Nephron (organoid): ENCODE results near the gene SCMH1.

Experiments
- H3K27ac Mint-ChIP-seq, 3 experiments: 2 replicates each; pipeline ENCODE4 v1.8.0; 2020; ENCODE audit warnings: mixed read lengths in 3 of 3, mild to moderate bottlenecking in 2 of 3, moderate library complexity in 1 of 3
- H3K27me3 Mint-ChIP-seq: 2 replicates; pipeline ENCODE4 v1.8.0; 2021; ENCODE audit warnings: low read depth, mild to moderate bottlenecking, moderate library complexity, mixed read lengths
- H3K36me3 Mint-ChIP-seq: 2 replicates; pipeline ENCODE4 v1.8.0; 2020; ENCODE audit warnings: low read depth, mixed read lengths
- H3K4me1 Mint-ChIP-seq: 2 replicates; pipeline ENCODE4 v1.8.0; 2020; ENCODE audit warnings: mixed read lengths
- H3K4me3 Mint-ChIP-seq, 3 experiments: 2 replicates each; pipeline ENCODE4 v1.8.0; 2020; ENCODE audit warnings: mild to moderate bottlenecking in 3 of 3, mixed read lengths in 3 of 3, moderate library complexity in 2 of 3
- H3K9me3 Mint-ChIP-seq: 2 replicates; pipeline ENCODE4 v1.8.0; 2020; ENCODE audit warnings: mixed read lengths
- CTCF ChIP-seq, 3 experiments: fragments of 200-600 bp; sonication (generic); IDR thresholded peaks; one replicate each; pipeline ENCODE4 v1.5.0; 2021; ENCODE audit warnings: antibody characterized with exemption in 3 of 3; ENCODE audit not compliant: unreplicated experiment in 3 of 3

Gene SCMH1

GRCh38 chr1:40997096-40997495, 245.0 kb downstream of the SCMH1 start:
- Mint-ChIP-seq H3K27ac (no peak overlapping the region), H3K4me1 (peaks cover 4% of the 10 kb centered on the region), H3K4me3 (no peak overlapping the region), H3K36me3 (peaks cover 69% of the 10 kb centered on the region), H3K27me3 (no peaks in the 10 kb centered on the region), H3K9me3 (no peaks in the 10 kb centered on the region)
- no peak for TF ChIP-seq CTCF (IDR thresholded peaks at IDR 0.05; ENCODE audit: unreplicated experiment in 3 of 3)

GRCh38 chr1:40989066-40989465, 253.0 kb downstream of the SCMH1 start:
- no peak for TF ChIP-seq CTCF (IDR thresholded peaks at IDR 0.05; ENCODE audit: unreplicated experiment in 3 of 3)
- Mint-ChIP-seq H3K4me1 (peaks cover 29% of the 10 kb centered on the region), H3K9me3 (no peaks in the 10 kb centered on the region), H3K27ac (peak overlapping the region in 1 of 3 experiments; percentile 15), H3K4me3 (no peak overlapping the region), H3K36me3 (peaks cover 74% of the 10 kb centered on the region), H3K27me3 (no peaks in the 10 kb centered on the region)

DNA sequence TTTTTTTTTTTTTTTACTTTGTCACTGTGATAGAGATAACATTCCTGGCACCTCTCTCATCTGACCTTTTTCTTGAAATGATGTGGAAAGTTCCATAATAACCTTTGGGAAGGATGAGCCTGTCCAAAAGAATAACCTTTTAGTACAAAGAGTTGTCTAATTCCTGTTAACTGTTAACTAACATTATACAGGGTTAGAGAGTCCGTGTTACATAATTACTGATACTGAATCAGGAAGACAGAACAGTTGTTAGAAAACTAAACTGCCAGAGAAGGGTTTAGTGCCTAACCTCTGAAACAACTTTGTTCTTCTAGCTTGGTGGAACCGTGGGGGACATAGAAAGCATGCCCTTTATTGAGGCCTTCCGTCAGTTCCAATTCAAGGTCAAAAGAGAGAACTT, 253.8 kb downstream of the SCMH1 start:
- peaks cover 70% of the 10 kb centered on the region for H3K36me3 Mint-ChIP-seq

DNA sequence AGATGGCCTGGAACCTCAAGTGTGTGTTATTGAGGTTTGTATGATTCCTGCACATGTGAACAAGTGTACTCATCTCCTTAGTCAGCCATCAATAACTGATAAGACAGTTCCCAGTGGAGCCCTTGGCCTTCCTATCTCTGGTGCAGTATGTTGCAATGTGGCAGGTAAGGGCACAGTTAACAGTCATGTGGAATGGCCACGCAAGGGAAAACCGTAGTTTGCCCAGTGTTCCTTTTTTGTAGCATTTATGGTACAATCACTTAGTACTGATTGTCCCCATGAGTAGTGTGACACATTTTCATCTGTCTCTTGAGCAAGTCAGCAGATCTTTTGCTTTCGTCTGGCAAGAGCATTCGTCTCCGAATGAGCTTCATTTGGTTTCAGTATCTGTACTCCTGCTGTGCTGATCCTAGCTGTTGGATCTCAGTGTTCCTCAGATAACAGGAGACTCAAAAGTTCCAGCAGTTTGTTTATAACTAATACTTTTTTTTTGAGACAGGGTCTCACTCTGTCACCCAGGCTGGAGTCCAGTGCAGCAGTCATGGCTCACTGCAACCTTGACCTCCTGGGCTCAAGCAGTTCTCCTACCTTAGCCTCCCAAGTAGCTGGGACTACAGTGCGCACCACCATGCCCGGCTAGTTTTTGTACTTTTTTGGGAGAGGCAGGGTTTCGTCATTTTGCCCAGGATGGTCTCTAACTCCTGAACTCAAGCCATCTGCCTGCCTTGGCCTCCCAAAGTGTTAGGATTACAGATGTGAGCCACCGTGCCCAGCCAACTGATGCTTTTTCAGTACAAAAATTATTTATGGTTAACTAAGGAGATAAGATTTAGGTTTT, 254.4 kb downstream of the SCMH1 start:
- no peaks in the 10 kb centered on the region for H3K9me3 Mint-ChIP-seq
- no peak for TF ChIP-seq CTCF (IDR thresholded peaks at IDR 0.05; ENCODE audit: unreplicated experiment in 3 of 3)
- H3K27me3 Mint-ChIP-seq, result no peaks in the 10 kb centered on the region

More for the DNA sequence above, 253.8 kb downstream of the SCMH1 start:
- peak overlapping the region in 2 of 3 experiments; percentile 11 to 15 for H3K27ac Mint-ChIP-seq
- no peak for TF ChIP-seq CTCF (IDR thresholded peaks at IDR 0.05; ENCODE audit: unreplicated experiment in 3 of 3)
- no peaks in the 10 kb centered on the region for H3K27me3 Mint-ChIP-seq
- H3K4me3 Mint-ChIP-seq, result no peak overlapping the region
- peaks cover 34% of the 10 kb centered on the region for H3K4me1 Mint-ChIP-seq
- no peaks in the 10 kb centered on the region for H3K9me3 Mint-ChIP-seq

GRCh38 chr1:40986956-40987355, 255.2 kb downstream of the SCMH1 start:
- Mint-ChIP-seq H3K4me1 (peaks cover 47% of the 10 kb centered on the region), H3K27ac (peak overlapping the region; percentile 65 to 78 (median 69)), H3K36me3 (peaks cover 63% of the 10 kb centered on the region), H3K9me3 (no peaks in the 10 kb centered on the region), H3K27me3 (no peaks in the 10 kb centered on the region), H3K4me3 (peak overlapping the region in 2 of 3 experiments; percentile 8 to 11)
- no peak for TF ChIP-seq CTCF (IDR thresholded peaks at IDR 0.05; ENCODE audit: unreplicated experiment in 3 of 3)

More for the DNA sequence above, 254.4 kb downstream of the SCMH1 start:
- H3K36me3 Mint-ChIP-seq, result peaks cover 69% of the 10 kb centered on the region
- H3K4me3 Mint-ChIP-seq, result no peak overlapping the region
- peak overlapping the region; percentile 65 to 78 (median 69) for H3K27ac Mint-ChIP-seq
- peaks cover 40% of the 10 kb centered on the region for H3K4me1 Mint-ChIP-seq
